Hepatocyte (in vitro differentiated cells): ENCODE measurements around the gene PRDM1.

ENCODE experiments used
- CTCF ChIP-seq: fragments of 200-600 bp; sonication (generic); IDR thresholded peaks from 2 replicates; pipeline ENCODE4 v1.5.1; 2016; ENCODE audit warnings: antibody characterized with exemption, mild to moderate bottlenecking; ENCODE audit not compliant: poor library complexity
- EZH2 ChIP-seq: fragments of 200-600 bp; sonication (generic); IDR thresholded peaks from 2 replicates; pipeline ENCODE4 v1.6.1; 2016; ENCODE audit warnings: antibody characterized with exemption, mild to moderate bottlenecking, borderline replicate concordance
- EZH2phosphoT487 ChIP-seq: fragments of 200-600 bp; sonication (generic); IDR thresholded peaks from one replicate; pipeline ENCODE4 v1.6.1; 2018; ENCODE audit warnings: antibody characterized with exemption, mild to moderate bottlenecking, low read depth, moderate library complexity; ENCODE audit not compliant: unreplicated experiment, severe bottlenecking

- TF ChIP-seq CTCF (no peak), EZH2 (no peak), EZH2phosphoT487 (no peak)
Observed at GRCh38 chr6:106048336-106048735, 37.8 kb upstream of the PRDM1 start.
